Chondrocyte (in vitro differentiated cells): ENCODE results near the gene LRMDA. TPM values are rescaled to one million over a fixed set of nuclear protein-coding genes. Genes with fewer than 3 reads are reported as not detected.

Experiments
- DNase-seq: peaks from one replicate; pipeline ENCODE4 v3.0.0; 2021; ENCODE audit warnings: mixed read lengths, low spot score
- H3K27ac Mint-ChIP-seq: one replicate; pipeline ENCODE4 v1.8.0; 2021; ENCODE audit warnings: mild to moderate bottlenecking, moderate library complexity, mixed read lengths; ENCODE audit not compliant: unreplicated experiment
- H3K27me3 Mint-ChIP-seq: 2 replicates; pipeline ENCODE4 v1.8.0; 2021; ENCODE audit warnings: low read depth, mixed read lengths
- H3K36me3 Mint-ChIP-seq: 2 replicates; pipeline ENCODE4 v1.8.0; 2021; ENCODE audit warnings: low read depth, mixed read lengths
- H3K4me1 Mint-ChIP-seq: 2 replicates; pipeline ENCODE4 v1.8.0; 2021; ENCODE audit warnings: low read depth, mild to moderate bottlenecking, mixed read lengths
- H3K4me3 Mint-ChIP-seq: one replicate; pipeline ENCODE4 v1.8.0; 2021; ENCODE audit warnings: mild to moderate bottlenecking, moderate library complexity, mixed read lengths; ENCODE audit not compliant: unreplicated experiment
- H3K9me3 Mint-ChIP-seq: 2 replicates; pipeline ENCODE4 v1.8.0; 2021; ENCODE audit warnings: low read depth, mixed read lengths
- total RNA-seq: library from RNA; stranded (reverse); gene quantifications from 3 replicates; pipeline ENCODE4 v1.2.1, GENCODE V29; 2021
- TF ChIP-seq, protein P1 (sequence below): fragments of 200-600 bp; sonication (generic); IDR thresholded peaks from 2 replicates; pipeline ENCODE4 v1.5.0; 2021; ENCODE audit warnings: antibody characterized with exemption, mild to moderate bottlenecking, moderate library complexity

The LRMDA gene
- total RNA-seq, 1 donor from 2014 or later: 2.8 TPM

DNA sequence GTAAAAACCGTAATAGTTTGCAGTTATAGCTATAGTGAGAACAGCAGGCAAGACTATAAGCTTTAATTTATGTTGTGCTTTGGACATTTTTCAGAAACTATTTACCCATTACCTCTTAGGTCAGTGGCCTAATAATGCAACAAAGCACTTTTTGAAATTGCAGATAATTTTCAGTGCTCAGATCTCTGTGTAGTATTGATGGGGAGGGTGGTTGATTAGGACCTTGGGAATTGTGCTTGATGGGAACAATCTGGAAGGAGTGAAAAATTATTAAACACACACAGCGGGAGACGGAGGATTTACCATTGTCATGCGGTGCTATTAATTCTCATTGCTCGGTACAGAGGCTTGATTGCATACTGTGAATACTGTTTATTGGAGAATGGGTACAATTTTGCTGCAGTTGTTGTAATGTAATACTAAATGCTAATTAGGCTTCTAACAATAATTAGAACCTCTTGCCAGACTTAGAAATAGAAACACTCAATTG lies 304.8 kb downstream of the LRMDA start:
- H3K4me3 Mint-ChIP-seq: no peak overlapping the region
- H3K4me1 Mint-ChIP-seq: no peaks in the 10 kb centered on the region
- H3K36me3 Mint-ChIP-seq: peaks cover 2% of the 10 kb centered on the region
- DNase-seq: no peak
- no peaks in the 10 kb centered on the region for H3K9me3 Mint-ChIP-seq
- H3K27ac Mint-ChIP-seq: no peak overlapping the region
- H3K27me3 Mint-ChIP-seq: peaks cover 8% of the 10 kb centered on the region
- TF ChIP-seq, protein P1, sequence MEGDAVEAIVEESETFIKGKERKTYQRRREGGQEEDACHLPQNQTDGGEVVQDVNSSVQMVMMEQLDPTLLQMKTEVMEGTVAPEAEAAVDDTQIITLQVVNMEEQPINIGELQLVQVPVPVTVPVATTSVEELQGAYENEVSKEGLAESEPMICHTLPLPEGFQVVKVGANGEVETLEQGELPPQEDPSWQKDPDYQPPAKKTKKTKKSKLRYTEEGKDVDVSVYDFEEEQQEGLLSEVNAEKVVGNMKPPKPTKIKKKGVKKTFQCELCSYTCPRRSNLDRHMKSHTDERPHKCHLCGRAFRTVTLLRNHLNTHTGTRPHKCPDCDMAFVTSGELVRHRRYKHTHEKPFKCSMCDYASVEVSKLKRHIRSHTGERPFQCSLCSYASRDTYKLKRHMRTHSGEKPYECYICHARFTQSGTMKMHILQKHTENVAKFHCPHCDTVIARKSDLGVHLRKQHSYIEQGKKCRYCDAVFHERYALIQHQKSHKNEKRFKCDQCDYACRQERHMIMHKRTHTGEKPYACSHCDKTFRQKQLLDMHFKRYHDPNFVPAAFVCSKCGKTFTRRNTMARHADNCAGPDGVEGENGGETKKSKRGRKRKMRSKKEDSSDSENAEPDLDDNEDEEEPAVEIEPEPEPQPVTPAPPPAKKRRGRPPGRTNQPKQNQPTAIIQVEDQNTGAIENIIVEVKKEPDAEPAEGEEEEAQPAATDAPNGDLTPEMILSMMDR: no peak

DNA sequence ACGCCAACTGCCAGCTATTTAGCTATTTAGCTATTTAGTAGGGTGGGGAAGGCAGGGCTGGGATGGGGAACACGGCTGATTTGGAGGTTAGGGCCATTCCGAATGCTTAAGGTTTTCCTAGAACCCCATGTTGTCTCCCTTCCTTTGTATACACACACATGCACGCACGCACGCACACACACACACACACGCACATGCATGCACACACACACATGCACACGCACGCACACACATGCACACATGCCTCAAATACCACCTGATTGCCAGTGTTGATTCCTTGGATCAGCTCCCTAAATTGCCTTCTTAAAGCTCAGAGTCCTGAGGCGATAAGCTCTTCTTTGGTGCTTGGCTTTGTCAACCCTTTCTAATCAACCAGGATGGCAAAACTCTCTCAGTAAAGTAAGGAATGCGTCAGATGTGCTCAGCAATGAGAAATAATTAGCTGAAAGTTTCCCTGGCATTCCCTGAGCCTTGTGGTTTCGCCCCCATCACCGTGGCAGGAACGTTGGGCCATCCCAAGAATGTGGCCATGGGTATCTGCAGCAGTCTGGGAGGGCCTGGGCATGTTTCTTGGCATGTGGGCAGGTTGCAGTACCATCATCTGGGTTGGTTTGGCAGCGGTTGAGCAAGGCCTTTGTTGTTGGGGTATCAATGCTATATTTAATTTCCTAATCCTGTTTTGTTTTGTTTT lies 305.6 kb downstream of the LRMDA start:
- H3K4me1 Mint-ChIP-seq: no peaks in the 10 kb centered on the region
- H3K4me3 Mint-ChIP-seq: no peak overlapping the region
- no peaks in the 10 kb centered on the region for H3K9me3 Mint-ChIP-seq
- peaks cover 2% of the 10 kb centered on the region for H3K36me3 Mint-ChIP-seq
- H3K27me3 Mint-ChIP-seq: peaks cover 8% of the 10 kb centered on the region
- no peak overlapping the region for H3K27ac Mint-ChIP-seq
- TF ChIP-seq, protein P1: no peak
- no peak for DNase-seq

DNA sequence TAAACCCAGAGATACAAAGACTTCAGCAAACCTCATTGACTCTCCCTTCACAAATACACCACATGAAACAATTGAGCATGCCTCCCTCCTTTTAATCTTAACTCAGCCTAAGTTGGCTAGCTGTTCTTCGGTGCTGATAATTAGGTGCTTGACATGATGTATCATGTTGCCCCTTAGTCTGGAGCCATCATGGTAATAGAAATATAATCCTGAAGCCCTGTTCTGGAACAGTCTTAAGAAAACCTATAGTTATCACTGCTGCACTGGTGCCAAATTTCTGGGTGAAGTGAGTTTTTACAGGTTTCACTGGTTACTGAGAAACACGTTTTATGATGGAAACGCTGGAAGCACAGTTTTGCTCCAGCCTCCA lies 306.1 kb downstream of the LRMDA start:
- H3K27ac Mint-ChIP-seq: no peak overlapping the region
- no peaks in the 10 kb centered on the region for H3K9me3 Mint-ChIP-seq
- peaks cover 8% of the 10 kb centered on the region for H3K27me3 Mint-ChIP-seq
- no peak for DNase-seq
- H3K4me3 Mint-ChIP-seq: no peak overlapping the region
- TF ChIP-seq, protein P1: no peak
- H3K4me1 Mint-ChIP-seq: no peaks in the 10 kb centered on the region
- H3K36me3 Mint-ChIP-seq: peaks cover 2% of the 10 kb centered on the region

DNA sequence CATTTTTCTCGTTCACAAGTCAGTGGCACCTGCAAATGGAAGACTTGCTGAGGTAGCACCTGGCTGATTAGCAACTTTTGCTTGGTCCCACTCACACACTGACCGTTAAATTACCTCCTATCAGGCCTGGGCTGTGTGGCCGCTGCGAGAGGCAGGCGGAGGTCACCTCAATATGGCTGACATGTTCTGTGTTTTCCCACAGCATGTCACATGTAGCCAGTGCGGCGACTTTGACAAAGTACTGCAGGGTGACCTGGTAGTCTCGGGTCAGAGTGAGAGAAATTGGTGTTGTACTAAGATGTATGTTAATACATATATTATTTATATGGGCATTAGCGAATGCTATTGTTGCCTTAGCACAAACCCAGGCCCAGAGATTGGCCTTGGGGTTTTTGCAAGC lies 307.5 kb downstream of the LRMDA start:
- Mint-ChIP-seq H3K36me3 (peaks cover 2% of the 10 kb centered on the region), H3K4me3 (no peak overlapping the region), H3K9me3 (no peaks in the 10 kb centered on the region), H3K4me1 (peaks cover 4% of the 10 kb centered on the region), H3K27ac (no peak overlapping the region), H3K27me3 (peaks cover 8% of the 10 kb centered on the region)
- TF ChIP-seq, protein P1: no peak
- no peak for DNase-seq

DNA sequence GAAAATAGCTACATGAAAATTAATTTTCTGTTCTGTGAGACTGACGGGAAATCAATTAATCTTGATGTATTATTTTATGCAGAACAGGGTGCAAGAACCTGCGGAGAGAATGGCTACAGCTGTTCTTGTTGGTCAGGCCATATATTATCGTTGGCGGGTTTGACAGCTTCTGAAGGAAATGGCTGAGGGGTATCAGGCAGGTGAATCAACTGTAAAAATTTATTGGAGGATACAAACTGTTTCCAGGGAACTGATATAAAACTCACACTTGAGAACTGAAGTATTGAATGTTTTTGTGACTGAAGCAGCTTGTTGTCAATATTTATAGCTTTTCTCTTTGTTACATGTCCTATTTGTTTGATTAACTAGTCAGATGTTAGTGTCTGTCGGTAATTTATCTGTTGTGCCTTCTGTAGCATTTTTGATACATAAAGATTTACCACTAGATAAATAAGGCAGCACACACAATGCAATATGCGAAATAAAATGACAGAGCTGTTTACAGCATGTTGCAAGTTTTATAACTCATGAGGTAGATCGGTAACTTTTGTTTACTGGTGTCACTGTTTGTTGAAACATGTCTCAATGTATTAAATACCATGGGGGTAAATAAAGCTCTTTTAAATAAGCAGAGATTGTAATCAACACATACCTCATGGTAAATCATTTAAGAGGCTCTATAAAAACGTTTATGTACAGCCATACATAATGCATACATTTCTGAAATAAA lies 308.2 kb downstream of the LRMDA start:
- Mint-ChIP-seq H3K4me1 (peaks cover 10% of the 10 kb centered on the region), H3K27me3 (peaks cover 8% of the 10 kb centered on the region), H3K27ac (no peak overlapping the region), H3K9me3 (no peaks in the 10 kb centered on the region), H3K4me3 (no peak overlapping the region), H3K36me3 (no peaks in the 10 kb centered on the region)
- TF ChIP-seq, protein P1: no peak
- no peak for DNase-seq
